HG03196 (cell line): ENCODE results near the gene FOXD4.
"Not testable (repeated sequence)": the region's sequence is repeated elsewhere in the genome, so short reads cannot be mapped to it uniquely, and the experiment has no call there.

Experiments
- ATAC-seq: cut with Tn5 transposase; IDR thresholded peaks from one replicate; pipeline ENCODE4 v1.9.1; 2021; ENCODE audit not compliant: unreplicated experiment

FOXD4 gene

DNA sequence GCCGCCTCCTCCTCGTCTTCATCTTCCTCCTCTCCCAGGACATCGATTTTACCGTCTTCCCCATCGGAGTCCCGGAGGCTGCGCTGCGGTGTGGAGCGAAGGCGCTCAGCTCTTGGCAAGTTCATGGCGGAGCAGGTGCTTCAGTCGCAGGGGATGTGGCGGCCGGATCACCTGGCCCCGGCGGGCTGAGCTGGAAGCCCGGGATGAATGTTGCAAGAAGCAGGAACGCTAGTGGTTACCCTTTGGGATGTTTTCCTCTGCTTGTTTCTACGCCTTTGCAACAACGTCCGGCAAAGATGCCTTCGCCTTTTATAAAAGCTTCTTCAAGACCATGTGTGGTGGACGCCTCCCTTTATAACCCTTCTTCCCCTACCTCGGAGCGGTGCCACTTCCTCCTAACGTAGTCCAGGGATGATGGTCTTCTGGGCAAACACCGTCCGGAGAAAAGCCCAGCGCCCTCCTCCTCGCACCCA, at the start of gene FOXD4:
FOXD4 (minus strand) TSS at position 423 of the 473 bp plus-strand sequence; CDS start at position 125, 298 bp downstream.
- not testable (repeated sequence) for ATAC-seq

- ATAC-seq, result not testable (repeated sequence)
Observed at GRCh38 chr9:159871-160270, 41.7 kb upstream of the FOXD4 start.

DNA sequence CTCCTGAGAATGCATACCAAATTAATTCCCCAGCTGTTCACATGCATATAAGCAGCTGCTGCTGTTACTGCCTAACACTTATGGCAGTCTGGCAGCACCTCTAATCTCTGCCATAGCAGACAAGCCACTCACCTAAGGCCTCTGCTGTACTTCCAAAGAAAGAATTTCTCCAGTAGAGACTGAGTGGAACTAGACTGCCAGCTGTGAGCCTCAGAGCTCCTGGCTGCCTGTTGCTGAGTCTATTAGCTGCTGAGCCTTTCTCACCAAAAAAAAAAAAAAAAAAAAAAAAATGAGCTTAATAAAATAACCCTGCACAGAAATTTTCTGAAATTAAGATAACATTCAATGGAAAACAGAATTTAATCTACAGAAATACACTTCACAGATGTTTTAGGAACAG, 33.0 kb upstream of the FOXD4 start:
- ATAC-seq, result not testable (repeated sequence)

DNA sequence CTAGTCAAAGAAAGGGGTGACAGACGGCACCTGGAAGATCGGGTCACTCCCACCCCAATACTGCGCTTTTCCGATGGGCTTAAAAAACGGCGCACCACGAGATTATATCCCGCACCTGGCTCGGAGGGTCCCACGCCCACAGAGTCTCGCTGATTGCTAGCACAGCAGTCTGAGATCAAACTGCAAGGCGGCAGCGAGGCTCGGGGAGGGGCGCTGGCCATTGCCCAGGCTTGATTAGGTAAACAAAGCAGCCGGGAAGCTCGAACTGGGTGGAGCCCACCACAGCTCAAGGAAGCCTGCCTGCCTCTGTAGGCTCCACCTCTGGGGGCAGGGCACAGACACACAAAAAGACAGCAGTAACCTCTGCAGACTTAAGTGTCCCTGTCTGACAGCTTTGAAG, 21.7 kb upstream of the FOXD4 start:
- ATAC-seq, result not testable (repeated sequence)

GRCh38 chr9:117144-117994, 848 bp downstream of the FOXD4 start:
- ATAC-seq, result not testable (repeated sequence)

GRCh38 chr9:116239-117077, 1.8 kb downstream of the FOXD4 start:
- not testable (repeated sequence) for ATAC-seq

- ATAC-seq, result not testable (repeated sequence)
Observed at GRCh38 chr9:115118-115451, 3.1 kb downstream of the FOXD4 start.

- not testable (repeated sequence) for ATAC-seq
Observed at GRCh38 chr9:114267-115117, 3.7 kb downstream of the FOXD4 start.

- ATAC-seq, result not testable (repeated sequence)
Observed at GRCh38 chr9:113468-114266, 4.5 kb downstream of the FOXD4 start.

DNA sequence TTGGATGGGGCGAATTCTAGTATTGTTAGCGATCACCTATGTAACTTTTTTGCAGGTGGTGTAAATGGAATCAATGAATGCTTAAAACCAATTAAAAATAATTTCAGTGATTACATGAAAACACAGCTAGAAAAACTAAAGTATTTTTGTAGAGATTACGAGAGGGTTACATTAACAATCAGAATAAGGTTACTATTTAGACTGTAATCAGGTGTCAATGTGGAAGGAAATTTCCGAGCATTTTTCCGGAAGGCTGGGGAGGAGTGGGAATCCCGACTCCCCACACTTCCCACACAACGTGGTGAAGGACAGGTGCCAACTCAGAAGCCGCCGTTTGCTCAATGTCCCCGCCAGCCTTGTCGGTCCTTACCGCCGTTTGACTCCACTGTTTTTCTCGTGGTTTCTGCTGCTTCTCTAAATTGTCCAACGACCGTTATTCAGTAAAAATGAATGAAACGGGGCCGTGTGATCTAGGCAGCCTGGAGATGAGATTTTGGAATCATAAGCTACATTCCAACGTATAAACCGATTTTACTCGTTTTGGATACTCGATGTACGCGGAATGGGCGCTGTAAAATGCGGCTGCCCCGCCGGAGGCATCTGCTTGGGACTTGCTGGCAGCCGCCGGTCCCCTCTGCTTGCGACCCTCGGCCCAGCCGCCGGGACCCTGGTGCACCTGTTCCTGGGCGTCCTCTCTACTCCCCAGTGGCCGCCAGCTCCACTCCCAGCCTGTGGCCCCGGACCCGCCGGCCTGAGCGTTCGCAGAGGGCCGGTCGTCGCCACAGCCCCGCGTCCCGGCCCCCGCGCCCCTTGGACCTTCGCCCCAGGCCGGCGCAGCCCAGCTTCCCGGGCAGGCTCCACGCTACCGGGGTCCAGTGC, 5.4 kb downstream of the FOXD4 start:
- ATAC-seq, result not testable (repeated sequence)

GRCh38 chr9:110672-111071, 7.5 kb downstream of the FOXD4 start:
- not testable (repeated sequence) for ATAC-seq

DNA sequence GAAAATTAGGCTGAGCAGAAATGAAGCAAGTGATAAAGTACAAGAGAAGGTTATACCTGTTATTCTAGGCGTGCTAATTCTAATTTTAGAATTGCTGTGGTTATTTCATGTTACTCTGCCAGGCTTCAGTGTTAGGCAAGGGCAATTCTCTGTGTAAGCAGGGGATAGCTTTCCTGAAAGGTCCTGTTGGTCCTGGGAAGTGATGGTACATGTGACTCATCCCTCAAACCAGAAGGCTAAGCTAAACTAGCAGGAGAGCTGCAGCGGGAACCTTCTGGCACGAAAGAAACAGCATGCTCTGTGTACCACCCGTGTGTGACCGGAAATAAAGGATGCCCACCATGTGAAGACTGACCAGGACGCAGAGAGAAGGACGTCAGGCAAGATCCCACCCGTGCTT, 8.7 kb downstream of the FOXD4 start:
- not testable (repeated sequence) for ATAC-seq

DNA sequence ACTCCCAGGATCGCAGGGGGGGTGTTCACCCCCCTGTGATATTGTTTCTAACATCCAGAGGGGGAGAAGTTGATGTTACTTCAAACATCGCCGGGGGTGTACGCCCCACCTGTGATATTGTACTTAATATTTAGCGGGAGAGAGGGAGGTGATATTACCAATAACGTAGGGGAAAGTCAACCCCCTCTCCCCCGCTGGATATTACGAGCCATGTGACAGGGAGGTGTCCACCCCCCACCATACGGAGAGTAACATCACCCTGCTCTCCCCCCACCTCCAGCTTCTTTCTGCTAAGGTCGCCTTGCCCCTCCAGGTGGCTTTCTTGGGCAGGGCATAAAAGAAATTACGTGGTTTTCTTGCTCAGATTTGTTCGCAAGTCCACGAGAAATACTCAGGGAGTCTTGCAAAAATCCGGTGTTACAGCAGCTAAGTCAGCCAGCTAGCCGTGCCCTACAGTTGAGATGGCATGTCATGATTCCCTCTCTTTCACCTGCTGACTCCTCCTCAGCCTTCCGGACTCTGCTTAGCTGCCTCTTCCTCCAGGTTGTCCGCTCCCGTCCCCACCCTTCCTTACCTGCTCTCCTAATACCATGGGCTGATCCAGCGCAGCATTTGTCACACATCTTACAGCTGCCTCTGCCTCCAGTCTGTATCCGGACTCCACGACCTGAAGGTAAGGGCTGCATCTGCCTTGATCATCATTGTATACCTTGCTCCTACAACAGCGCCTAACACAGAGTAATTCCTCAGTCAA, 9.3 kb downstream of the FOXD4 start:
- ATAC-seq, result not testable (repeated sequence)

DNA sequence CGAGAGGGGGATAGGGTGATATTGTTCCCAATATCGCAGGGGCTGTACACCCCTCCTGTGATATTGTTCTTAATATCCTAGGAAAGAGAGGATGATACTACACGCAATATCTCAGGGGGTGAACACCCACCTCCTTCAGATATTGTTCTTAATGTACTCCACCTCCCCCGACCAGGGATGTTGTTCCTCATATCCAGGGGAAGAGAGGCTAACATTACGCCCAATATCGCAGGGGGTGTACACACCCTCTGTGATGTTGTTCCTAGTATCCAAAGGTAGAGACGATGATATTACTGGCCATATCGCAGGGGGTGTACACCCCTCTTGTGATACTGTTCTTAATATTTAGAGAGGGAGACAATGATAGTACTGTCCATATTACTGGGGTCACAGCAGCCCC, 12.2 kb downstream of the FOXD4 start:
- ATAC-seq, result not testable (repeated sequence)

- not testable (repeated sequence) for ATAC-seq
Observed at GRCh38 chr9:100430-100829, 17.8 kb downstream of the FOXD4 start.

DNA sequence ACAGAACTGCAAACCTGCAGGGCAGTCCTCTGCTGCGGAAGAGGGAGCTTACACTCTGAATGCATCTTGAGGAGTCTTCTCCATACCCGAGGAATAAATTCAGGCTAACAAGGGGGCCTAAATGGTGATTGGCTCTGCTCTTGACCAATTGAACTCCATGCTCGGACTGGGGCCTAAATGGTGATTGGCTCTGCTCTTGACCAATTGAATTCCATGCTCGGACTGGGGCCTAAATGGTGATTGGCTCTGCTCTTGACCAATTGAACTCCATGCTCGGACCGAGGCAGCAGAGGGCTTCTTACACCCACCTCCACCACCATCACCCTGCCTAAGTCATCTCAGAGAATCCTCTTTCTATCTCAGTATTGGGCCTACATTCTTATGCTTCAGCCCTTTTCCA, 18.4 kb downstream of the FOXD4 start:
- not testable (repeated sequence) for ATAC-seq

- not testable (repeated sequence) for ATAC-seq
Observed at GRCh38 chr9:98775-99174, 19.4 kb downstream of the FOXD4 start.

- ATAC-seq, result not testable (repeated sequence)
Observed at GRCh38 chr9:94992-95391, 23.2 kb downstream of the FOXD4 start.
